Vein endothelial cell (primary cell): ENCODE measurements around the gene HNRNPH2. TPM values are rescaled to one million over a fixed set of nuclear protein-coding genes. Genes with fewer than 3 reads are reported as not detected.

Source experiments
- total RNA-seq: library from RNA; depleted of rRNA; stranded (reverse); fragments of >200 nt; gene quantifications from 2 replicates; pipeline ENCODE4 v1.2.3, GENCODE V29; 2012

HNRNPH2 gene
- 53.9 and 68.6 TPM in 2 replicates for total RNA-seq

GRCh38 chrX:101407748-101408531, at the start of gene HNRNPH2, which contains the start of gene GLA:
TSS of gene HNRNPH2 (plus strand) at chrX:101408222. CDS start at chrX:101411989, 3,767 bp downstream.
TSS of gene GLA (minus strand) at chrX:101407925. CDS start at chrX:101407903, 22 bp downstream.

GRCh38 chrX:101385795-101386541, 22.1 kb upstream of the HNRNPH2 start, which contains the start of gene BTK:
TSS of gene BTK (minus strand) at chrX:101386191. CDS start at chrX:101375284, 10,907 bp downstream.

GRCh38 chrX:101390664-101391525, 17.1 kb upstream of the HNRNPH2 start, which contains the start of gene RPL36A:
TSS of gene RPL36A (plus strand) at chrX:101391011. CDS start at chrX:101391044, 33 bp downstream.

Other genes with a start within 250 kb of the HNRNPH2 start
- 0.33 and 0.48 TPM in 2 replicates for gene DRP2, start 188.4 kb upstream of the HNRNPH2 start, total RNA-seq
- 0.33 and 0.38 TPM in 2 replicates for gene TAF7L, start 116.9 kb upstream of the HNRNPH2 start, total RNA-seq
- 4.9 and 5.2 TPM in 2 replicates for gene TIMM8A, start 59.5 kb upstream of the HNRNPH2 start, total RNA-seq
- gene BTK, start 22.0 kb upstream of the HNRNPH2 start, total RNA-seq: not detected in 2 replicates
- gene RPL36A, start 17.2 kb upstream of the HNRNPH2 start, total RNA-seq: 106 and 874 TPM in 2 replicates
- 24.8 and 30.4 TPM in 2 replicates for gene GLA, start 297 bp upstream of the HNRNPH2 start, total RNA-seq
- 5.2 and 5.7 TPM in 2 replicates for gene ARMCX4, start 77.2 kb downstream of the HNRNPH2 start, total RNA-seq
- 23.8 and 26.2 TPM in 2 replicates for gene ARMCX1, start 142.3 kb downstream of the HNRNPH2 start, total RNA-seq
- 38.5 and 40.3 TPM in 2 replicates for gene ARMCX6, start 209.8 kb downstream of the HNRNPH2 start, total RNA-seq
- 44.4 and 47.6 TPM in 2 replicates for gene ARMCX3, start 214.9 kb downstream of the HNRNPH2 start, total RNA-seq